Activated naive CD8-positive, alpha-beta T cell treated with anti-CD3 and anti-CD28 coated beads, Interleukin-2, amount 50 U/mL, for 16 hours (primary cell): ENCODE data around the gene DMWD.

Experiments
- DNase-seq: peaks from one replicate; pipeline ENCODE4 v3.0.0-alpha.2; 2020; ENCODE audit warnings: low read depth, low spot score

Gene DMWD

GRCh38 chr19:45786533-45786894, 6.1 kb downstream of the DMWD start:
- DNase-seq = no peak

GRCh38 chr19:45785781-45786532, 6.7 kb downstream of the DMWD start:
- DNase-seq = no peak

- DNase-seq = no peak
Observed at GRCh38 chr19:45785097-45785496, 7.5 kb downstream of the DMWD start.

- DNase-seq = no peak
Observed at GRCh38 chr19:45784096-45784495, 8.5 kb downstream of the DMWD start.

- no peak for DNase-seq
Observed at GRCh38 chr19:45782820-45783785, 9.5 kb downstream of the DMWD start.

- DNase-seq = no peak
Observed at GRCh38 chr19:45782162-45782691, 10.4 kb downstream of the DMWD start, which contains the start of gene DMPK. Gene DMPK (minus strand): TSS chr19:45782490. CDS start chr19:45782352, 138 bp downstream.

GRCh38 chr19:45781214-45782161, 11.2 kb downstream of the DMWD start:
- DNase-seq = no peak

GRCh38 chr19:45780448-45781213, 12.0 kb downstream of the DMWD start:
- DNase-seq = no peak

GRCh38 chr19:45780146-45780447, 12.5 kb downstream of the DMWD start:
- no peak for DNase-seq

- peak; percentile 64 for DNase-seq
Observed at GRCh38 chr19:45779231-45780145, 13.2 kb downstream of the DMWD start.

GRCh38 chr19:45778010-45778661, 14.5 kb downstream of the DMWD start:
- DNase-seq = no peak

- DNase-seq = no peak
Observed at GRCh38 chr19:45777395-45777961, 15.2 kb downstream of the DMWD start.

- no peak for DNase-seq
Observed at GRCh38 chr19:45774765-45775164, 17.9 kb downstream of the DMWD start.

- no peak for DNase-seq
Observed at GRCh38 chr19:45773384-45773783, 19.3 kb downstream of the DMWD start.

- no peak for DNase-seq
Observed at GRCh38 chr19:45772912-45773311, 19.7 kb downstream of the DMWD start.

GRCh38 chr19:45772130-45772840, 20.4 kb downstream of the DMWD start:
- no peak for DNase-seq

GRCh38 chr19:45771311-45771933, 21.2 kb downstream of the DMWD start:
- no peak for DNase-seq
